Nephron (organoid): ENCODE results near the gene MAP4.

Experiments
- H3K27ac Mint-ChIP-seq, 3 experiments: 2 replicates each; pipeline ENCODE4 v1.8.0; 2020; ENCODE audit warnings: mixed read lengths in 3 of 3, mild to moderate bottlenecking in 2 of 3, moderate library complexity in 1 of 3
- H3K27me3 Mint-ChIP-seq: 2 replicates; pipeline ENCODE4 v1.8.0; 2021; ENCODE audit warnings: low read depth, mild to moderate bottlenecking, moderate library complexity, mixed read lengths
- H3K36me3 Mint-ChIP-seq: 2 replicates; pipeline ENCODE4 v1.8.0; 2020; ENCODE audit warnings: low read depth, mixed read lengths
- H3K4me1 Mint-ChIP-seq: 2 replicates; pipeline ENCODE4 v1.8.0; 2020; ENCODE audit warnings: mixed read lengths
- H3K4me3 Mint-ChIP-seq, 3 experiments: 2 replicates each; pipeline ENCODE4 v1.8.0; 2020; ENCODE audit warnings: mild to moderate bottlenecking in 3 of 3, mixed read lengths in 3 of 3, moderate library complexity in 2 of 3
- H3K9me3 Mint-ChIP-seq: 2 replicates; pipeline ENCODE4 v1.8.0; 2020; ENCODE audit warnings: mixed read lengths
- CTCF ChIP-seq, 3 experiments: fragments of 200-600 bp; sonication (generic); IDR thresholded peaks; one replicate each; pipeline ENCODE4 v1.5.0; 2021; ENCODE audit warnings: antibody characterized with exemption in 3 of 3; ENCODE audit not compliant: unreplicated experiment in 3 of 3

Gene MAP4

DNA sequence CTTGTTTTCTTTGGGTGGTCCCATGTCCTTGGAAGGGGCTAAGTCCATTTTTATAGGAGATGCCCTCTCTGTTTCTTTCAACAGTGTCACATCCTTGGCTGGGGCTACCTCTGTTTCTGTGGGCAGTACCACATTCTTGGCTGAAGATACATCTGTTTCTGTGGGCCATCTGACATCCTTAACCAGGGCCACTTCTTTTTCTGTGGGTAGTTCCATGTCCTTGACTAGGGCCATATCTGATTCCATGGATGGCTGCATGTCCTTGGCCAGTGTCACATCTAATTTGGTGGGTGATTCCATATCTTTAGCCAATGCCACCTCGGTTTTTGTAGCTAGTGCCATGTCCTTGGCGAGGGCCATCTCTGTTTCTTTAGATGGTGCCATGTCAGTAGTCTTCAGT is 99.5 kb downstream of the MAP4 start:
- Mint-ChIP-seq H3K27ac (no peak overlapping the region), H3K36me3 (peaks cover 59% of the 10 kb centered on the region), H3K4me1 (no peaks in the 10 kb centered on the region), H3K4me3 (no peak overlapping the region), H3K9me3 (no peaks in the 10 kb centered on the region), H3K27me3 (no peaks in the 10 kb centered on the region)
- TF ChIP-seq CTCF (IDR thresholded peaks at IDR 0.05; ENCODE audit: unreplicated experiment in 3 of 3) = no peak

DNA sequence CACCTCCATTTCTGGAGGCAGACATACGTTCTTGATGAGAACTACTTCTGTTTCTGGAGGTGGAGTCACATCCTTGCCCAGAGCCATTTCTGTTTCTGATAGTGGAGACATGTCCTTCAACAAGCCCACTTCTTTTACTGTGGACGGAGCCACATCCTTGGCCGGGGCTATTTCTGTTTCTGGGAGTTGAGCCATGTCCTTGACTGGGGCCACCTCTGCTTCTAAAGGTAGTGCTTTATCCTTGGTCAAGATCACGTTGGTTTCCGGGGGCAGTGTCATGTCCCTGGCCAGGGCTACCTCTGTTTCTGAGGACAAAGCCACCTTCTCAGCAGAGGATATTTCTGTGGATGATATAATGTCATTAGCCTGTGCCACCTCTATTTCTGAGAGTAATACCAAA is 100.0 kb downstream of the MAP4 start:
- Mint-ChIP-seq H3K4me3 (no peak overlapping the region), H3K4me1 (peaks cover 3% of the 10 kb centered on the region), H3K9me3 (no peaks in the 10 kb centered on the region), H3K36me3 (peaks cover 59% of the 10 kb centered on the region), H3K27ac (no peak overlapping the region), H3K27me3 (no peaks in the 10 kb centered on the region)
- TF ChIP-seq CTCF (IDR thresholded peaks at IDR 0.05; ENCODE audit: unreplicated experiment in 3 of 3) = no peak

DNA sequence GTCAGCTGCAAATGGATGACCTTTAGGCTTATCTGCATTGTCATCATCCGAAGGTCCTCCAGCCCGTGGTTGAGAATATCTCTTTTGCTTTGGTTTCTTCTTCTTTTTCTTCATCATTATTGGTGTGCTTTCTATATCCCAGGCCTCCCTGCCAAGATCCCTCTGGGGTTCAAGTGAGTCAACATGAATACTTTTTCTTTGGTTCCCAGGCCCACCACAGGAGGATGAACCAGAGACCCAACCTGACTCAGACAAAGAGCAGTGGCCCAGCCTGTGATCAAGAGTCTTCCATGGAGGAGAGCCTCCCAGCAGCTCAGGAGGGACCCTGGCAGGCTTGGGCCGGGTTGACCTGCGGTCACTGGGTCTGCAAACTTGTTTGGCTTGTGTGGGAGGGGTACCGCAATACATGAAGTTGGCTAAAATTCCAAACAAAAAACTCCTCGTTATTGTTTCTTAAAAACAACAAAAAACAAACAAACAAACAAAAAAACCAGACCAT is 104.2 kb downstream of the MAP4 start:
- Mint-ChIP-seq H3K27me3 (no peaks in the 10 kb centered on the region), H3K27ac (no peak overlapping the region), H3K4me1 (peaks cover 9% of the 10 kb centered on the region), H3K9me3 (no peaks in the 10 kb centered on the region), H3K4me3 (no peak overlapping the region), H3K36me3 (peaks cover 84% of the 10 kb centered on the region)
- no peak for TF ChIP-seq CTCF (IDR thresholded peaks at IDR 0.05; ENCODE audit: unreplicated experiment in 3 of 3)

DNA sequence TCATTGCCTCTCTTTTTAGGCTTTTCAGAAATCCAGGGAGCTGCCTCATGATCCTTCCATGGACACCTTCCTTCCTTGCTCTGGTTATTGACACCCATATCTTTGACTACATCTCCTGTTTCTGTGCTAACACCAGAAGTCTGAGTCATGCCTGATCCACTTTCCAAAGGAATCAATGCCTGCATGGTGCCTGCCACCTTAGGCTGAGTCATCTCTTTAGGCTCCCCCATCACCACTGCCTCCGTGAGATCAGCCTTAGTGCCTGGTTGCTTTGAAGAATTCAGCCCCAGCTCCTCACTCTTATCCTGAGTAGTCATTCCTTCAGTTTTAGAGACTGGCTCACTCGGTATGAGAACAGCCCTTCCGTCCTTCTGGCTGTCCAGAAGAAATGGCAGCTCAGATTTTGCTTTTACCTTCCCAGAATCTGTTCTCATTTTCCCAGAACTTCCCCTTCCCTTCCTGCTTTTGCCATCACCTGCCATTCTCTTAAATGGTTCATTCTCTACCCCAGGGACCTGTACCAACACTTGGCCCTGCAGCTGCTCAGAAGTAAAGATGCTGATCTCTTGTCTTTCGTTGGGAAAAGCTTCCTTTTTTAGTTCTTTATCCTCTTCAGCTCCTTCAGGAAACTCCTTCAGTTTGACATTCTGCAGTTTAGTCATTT is 105.3 kb downstream of the MAP4 start:
- H3K36me3 Mint-ChIP-seq = peaks cover 76% of the 10 kb centered on the region
- H3K9me3 Mint-ChIP-seq = no peaks in the 10 kb centered on the region
- no peaks in the 10 kb centered on the region for H3K27me3 Mint-ChIP-seq
- H3K27ac Mint-ChIP-seq = no peak overlapping the region
- no peak for TF ChIP-seq CTCF (IDR thresholded peaks at IDR 0.05; ENCODE audit: unreplicated experiment in 3 of 3)
- no peak overlapping the region for H3K4me3 Mint-ChIP-seq
- peaks cover 9% of the 10 kb centered on the region for H3K4me1 Mint-ChIP-seq

- Mint-ChIP-seq H3K36me3 (peaks cover 73% of the 10 kb centered on the region), H3K9me3 (no peaks in the 10 kb centered on the region), H3K4me1 (peaks cover 9% of the 10 kb centered on the region), H3K27me3 (no peaks in the 10 kb centered on the region), H3K4me3 (no peak overlapping the region), H3K27ac (no peak overlapping the region)
- no peak for TF ChIP-seq CTCF (IDR thresholded peaks at IDR 0.05; ENCODE audit: unreplicated experiment in 3 of 3)
Observed at GRCh38 chr3:47910233-47910632, 106.0 kb downstream of the MAP4 start.

DNA sequence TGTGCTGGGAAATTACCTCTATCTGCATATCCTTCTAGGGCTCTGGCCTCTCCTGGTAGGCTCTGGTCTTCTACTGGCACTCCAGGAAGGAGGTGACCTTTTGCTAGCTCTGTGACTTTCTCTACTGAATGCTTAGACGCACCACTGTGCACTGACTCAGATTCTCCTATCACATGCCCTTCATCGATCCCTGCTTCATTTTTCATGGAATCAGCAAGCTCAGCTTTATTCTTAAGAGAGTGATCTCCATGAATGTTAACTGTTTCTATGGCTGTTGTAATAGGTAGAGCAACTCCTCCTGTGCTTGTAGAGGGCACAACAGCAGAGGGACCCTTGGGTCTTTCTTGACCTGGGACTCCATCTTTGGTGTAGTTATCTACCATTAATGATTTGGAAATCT is 106.6 kb downstream of the MAP4 start:
- Mint-ChIP-seq H3K27ac (peak overlapping the region in 1 of 3 experiments; percentile 2), H3K36me3 (peaks cover 74% of the 10 kb centered on the region), H3K4me3 (no peak overlapping the region), H3K9me3 (no peaks in the 10 kb centered on the region), H3K27me3 (no peaks in the 10 kb centered on the region), H3K4me1 (peaks cover 9% of the 10 kb centered on the region)
- TF ChIP-seq CTCF (IDR thresholded peaks at IDR 0.05; ENCODE audit: unreplicated experiment in 3 of 3) = no peak
